ENCODE results near the gene USP54.
A peak's percentile ranks its signal among the peaks of the same experiment; 100 is the strongest.

The USP54 gene

DNA sequence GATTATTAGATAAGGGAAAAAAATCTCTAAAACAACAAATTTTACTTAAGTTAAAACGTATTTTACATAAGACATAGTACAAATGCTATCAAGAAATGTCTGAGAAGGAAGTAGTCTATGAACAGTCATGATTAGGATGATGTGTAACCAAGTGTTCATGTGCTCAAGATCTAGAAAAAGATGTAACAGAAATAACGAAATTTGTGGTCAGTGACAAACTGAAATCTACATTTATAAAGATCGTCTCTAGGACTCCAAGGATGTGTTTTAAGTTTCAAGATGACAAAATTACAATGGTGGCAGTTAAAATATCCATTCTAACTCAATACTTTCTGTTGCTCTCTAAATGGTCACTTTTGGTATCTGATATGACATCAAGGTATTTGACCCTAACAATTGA, 112.5 kb downstream of the USP54 start:
- peaks cover 13 to 50% (median 22%) of the 10 kb centered on the region in 4 experiments for H3K36me3 ChIP-seq (ENCODE audit: control insufficient read depth in 4 of 4, insufficient read depth in 4 of 4, low read length in 3 of 4)
- WGBS (ENCODE audit: insufficient coverage), result no CpG with 5 or more reads among the region's 3 CpGs
- DNase-seq, result peak in 2 of 3 donors; percentile 22 to 41
- peak overlapping the region in 1 of 2 experiments; percentile 5 for H3K27ac ChIP-seq (ENCODE audit: insufficient read depth in 1 of 2, low read depth in 1 of 2, low read length in 2 of 2, poor library complexity in 1 of 2, severe bottlenecking in 2 of 2)
- H3K4me3 ChIP-seq (ENCODE audit: control insufficient read depth in 1 of 7, extremely low read depth in 1 of 7, insufficient read depth in 4 of 7, low read depth in 2 of 7, low read length in 6 of 7), result no peak overlapping the region
- ChIA-PET CTCF (no interaction called here), POLR2A (no interaction called here)
- H3K27me3 ChIP-seq (replicated peaks in 2 of 5; ENCODE audit: control insufficient read depth in 4 of 5, insufficient read depth in 5 of 5, low read length in 4 of 5), result no peaks in the 10 kb centered on the region
- no peaks in the 10 kb centered on the region for H3K9me3 ChIP-seq (ENCODE audit: control extremely low read depth in 1 of 5, control insufficient read depth in 4 of 5, insufficient read depth in 2 of 5, low read depth in 1 of 5, low read length in 4 of 5)
- H3K4me1 ChIP-seq (ENCODE audit: control extremely low read depth in 1 of 4, control insufficient read depth in 4 of 4, insufficient read depth in 4 of 4, low read length in 3 of 4), result no peaks in the 10 kb centered on the region

DNA sequence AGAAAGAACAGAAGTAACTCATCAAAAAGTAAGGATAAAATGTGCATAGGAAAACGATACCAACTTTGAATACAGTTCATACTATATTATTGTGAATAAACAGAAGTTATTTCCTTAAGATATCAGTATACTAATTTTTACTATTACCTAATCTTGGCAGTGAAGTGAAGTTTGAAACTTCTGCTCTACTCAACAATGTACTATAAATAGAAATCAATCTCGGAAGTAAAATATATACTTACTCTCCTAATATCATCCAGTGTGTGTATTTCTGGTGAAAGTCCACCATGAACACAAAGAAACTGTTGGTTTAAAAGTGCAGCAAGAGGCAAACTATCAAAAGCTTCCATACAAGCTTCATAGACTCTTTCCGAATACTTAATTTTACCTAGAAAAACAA, 119.9 kb downstream of the USP54 start:
- no peak for DNase-seq
- no CpG with 5 or more reads among the region's 3 CpGs for WGBS (ENCODE audit: insufficient coverage)
- Histone ChIP-seq H3K4me3 (ENCODE audit: control insufficient read depth in 1 of 7, extremely low read depth in 1 of 7, insufficient read depth in 4 of 7, low read depth in 2 of 7, low read length in 6 of 7) (no peak overlapping the region), H3K9me3 (ENCODE audit: control extremely low read depth in 1 of 5, control insufficient read depth in 4 of 5, insufficient read depth in 2 of 5, low read depth in 1 of 5, low read length in 4 of 5) (no peaks in the 10 kb centered on the region), H3K4me1 (ENCODE audit: control extremely low read depth in 1 of 4, control insufficient read depth in 4 of 4, insufficient read depth in 4 of 4, low read length in 3 of 4) (no peaks in the 10 kb centered on the region), H3K36me3 (ENCODE audit: control insufficient read depth in 4 of 4, insufficient read depth in 4 of 4, low read length in 3 of 4) (peaks cover 11 to 73% (median 28%) of the 10 kb centered on the region in 4 experiments), H3K27ac (ENCODE audit: insufficient read depth in 1 of 2, low read depth in 1 of 2, low read length in 2 of 2, poor library complexity in 1 of 2, severe bottlenecking in 2 of 2) (no peak overlapping the region), H3K27me3 (replicated peaks in 2 of 5; ENCODE audit: control insufficient read depth in 4 of 5, insufficient read depth in 5 of 5, low read length in 4 of 5) (no peaks in the 10 kb centered on the region)
- POLR2A ChIA-PET, result no interaction called here
- CTCF ChIA-PET, result interaction anchor here (1.1 kb wide), 1 partner anchor 59 kb away, joined by 3 read pairs; no protein-coding TSS in a partner anchor

DNA sequence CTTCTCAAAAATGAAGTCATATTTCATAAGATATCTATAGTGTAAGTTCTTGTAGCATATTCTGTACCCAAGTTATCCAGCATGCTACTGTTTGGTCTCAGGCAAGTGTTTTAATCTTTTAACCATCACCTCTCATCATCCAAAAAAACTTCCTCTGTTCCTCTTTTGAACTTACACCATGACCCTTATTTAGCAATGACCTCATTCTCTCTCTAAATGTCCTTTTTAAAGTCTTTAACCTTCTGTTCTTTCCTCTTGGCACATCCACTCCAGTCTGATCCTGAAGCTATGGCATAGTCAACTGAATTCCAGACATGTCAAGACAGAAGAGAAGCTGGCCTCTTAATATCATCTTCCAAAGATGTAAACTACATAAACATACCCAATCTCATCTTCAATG, 121.6 kb downstream of the USP54 start:
- ChIA-PET CTCF (no interaction called here), POLR2A (no interaction called here)
- no peak for DNase-seq
- H3K4me3 ChIP-seq (ENCODE audit: control insufficient read depth in 1 of 7, extremely low read depth in 1 of 7, insufficient read depth in 4 of 7, low read depth in 2 of 7, low read length in 6 of 7), result no peak overlapping the region
- no peaks in the 10 kb centered on the region for H3K4me1 ChIP-seq (ENCODE audit: control extremely low read depth in 1 of 4, control insufficient read depth in 4 of 4, insufficient read depth in 4 of 4, low read length in 3 of 4)
- H3K9me3 ChIP-seq (ENCODE audit: control extremely low read depth in 1 of 5, control insufficient read depth in 4 of 5, insufficient read depth in 2 of 5, low read depth in 1 of 5, low read length in 4 of 5), result no peaks in the 10 kb centered on the region
- H3K27me3 ChIP-seq (replicated peaks in 2 of 5; ENCODE audit: control insufficient read depth in 4 of 5, insufficient read depth in 5 of 5, low read length in 4 of 5), result no peaks in the 10 kb centered on the region
- H3K27ac ChIP-seq (ENCODE audit: insufficient read depth in 1 of 2, low read depth in 1 of 2, low read length in 2 of 2, poor library complexity in 1 of 2, severe bottlenecking in 2 of 2), result no peak overlapping the region
- H3K36me3 ChIP-seq (ENCODE audit: control insufficient read depth in 4 of 4, insufficient read depth in 4 of 4, low read length in 3 of 4), result peaks cover 5 to 70% (median 31%) of the 10 kb centered on the region in 4 experiments

DNA sequence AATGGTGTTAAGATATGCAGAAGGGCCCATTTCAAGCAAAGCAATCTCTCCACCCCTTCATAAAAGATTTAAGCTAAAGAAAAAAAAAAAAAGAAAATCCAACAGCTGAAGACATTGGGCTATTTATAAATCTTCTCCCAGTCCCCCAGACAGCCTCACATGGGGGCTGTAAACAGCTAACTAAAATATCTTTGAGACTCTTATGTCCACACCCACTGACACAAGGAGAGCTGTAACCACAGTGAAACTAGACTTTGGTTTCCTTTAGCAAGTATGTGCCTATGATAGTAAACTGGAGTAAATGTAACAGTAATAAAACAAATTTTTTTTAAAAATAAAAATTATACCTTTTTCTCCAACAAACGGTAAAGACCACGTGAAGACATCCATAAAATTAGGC, 123.9 kb downstream of the USP54 start:
- no peaks in the 10 kb centered on the region for H3K9me3 ChIP-seq (ENCODE audit: control extremely low read depth in 1 of 5, control insufficient read depth in 4 of 5, insufficient read depth in 2 of 5, low read depth in 1 of 5, low read length in 4 of 5)
- no peak overlapping the region for H3K4me3 ChIP-seq (ENCODE audit: control insufficient read depth in 1 of 7, extremely low read depth in 1 of 7, insufficient read depth in 4 of 7, low read depth in 2 of 7, low read length in 6 of 7)
- peak in 1 of 3 donors; percentile 15 for DNase-seq
- ChIA-PET CTCF (interaction anchor here (1.0 kb wide), 1 partner anchor 23 kb away, joined by 5 read pairs; no protein-coding TSS in a partner anchor), POLR2A (no interaction called here)
- H3K36me3 ChIP-seq (ENCODE audit: control insufficient read depth in 4 of 4, insufficient read depth in 4 of 4, low read length in 3 of 4), result peaks cover 5 to 58% (median 31%) of the 10 kb centered on the region in 4 experiments
- no CpG with 5 or more reads among the region's 2 CpGs for WGBS (ENCODE audit: insufficient coverage)
- no peak overlapping the region for H3K27ac ChIP-seq (ENCODE audit: insufficient read depth in 1 of 2, low read depth in 1 of 2, low read length in 2 of 2, poor library complexity in 1 of 2, severe bottlenecking in 2 of 2)
- H3K27me3 ChIP-seq (replicated peaks in 2 of 5; ENCODE audit: control insufficient read depth in 4 of 5, insufficient read depth in 5 of 5, low read length in 4 of 5), result no peaks in the 10 kb centered on the region
- H3K4me1 ChIP-seq (ENCODE audit: control extremely low read depth in 1 of 4, control insufficient read depth in 4 of 4, insufficient read depth in 4 of 4, low read length in 3 of 4), result no peaks in the 10 kb centered on the region

DNA sequence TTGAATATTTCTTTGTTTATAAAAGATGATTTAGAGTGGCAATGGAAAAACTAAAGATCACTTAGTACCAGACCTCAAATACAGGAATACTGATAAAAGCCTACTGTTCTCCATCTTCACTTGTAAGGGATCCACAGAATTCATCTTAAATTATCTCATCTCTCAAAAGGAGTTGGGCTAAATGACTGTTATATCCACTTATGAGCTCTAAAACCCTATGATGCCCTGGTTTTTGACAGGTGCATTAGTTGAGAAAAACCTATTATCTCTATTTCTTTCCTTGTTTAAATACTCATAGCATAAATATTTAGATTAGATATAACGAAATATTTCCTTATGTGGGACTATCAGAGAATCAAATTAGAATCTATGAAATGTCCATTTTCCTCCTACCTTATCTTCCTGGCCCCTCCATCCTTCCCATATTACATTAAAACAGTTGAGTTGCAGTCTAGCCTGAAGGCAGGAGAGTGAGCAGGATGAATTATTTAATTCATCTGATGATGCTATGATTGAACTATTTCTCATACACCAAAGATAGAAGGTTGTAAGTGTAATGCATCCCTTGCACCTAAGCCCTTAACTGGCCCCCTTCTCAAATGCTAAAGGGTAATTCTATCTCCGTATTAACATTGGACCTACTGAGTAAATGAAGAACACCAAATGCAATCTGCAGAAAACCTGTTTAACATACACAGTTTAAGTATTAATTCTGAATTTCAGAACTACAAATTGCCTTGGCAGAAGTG, 125.0 kb downstream of the USP54 start:
- no CpG with 5 or more reads among the region's 2 CpGs for WGBS (ENCODE audit: insufficient coverage)
- Histone ChIP-seq H3K9me3 (ENCODE audit: control extremely low read depth in 1 of 5, control insufficient read depth in 4 of 5, insufficient read depth in 2 of 5, low read depth in 1 of 5, low read length in 4 of 5) (no peaks in the 10 kb centered on the region), H3K36me3 (ENCODE audit: control insufficient read depth in 4 of 4, insufficient read depth in 4 of 4, low read length in 3 of 4) (peaks cover 5 to 49% (median 27%) of the 10 kb centered on the region in 4 experiments), H3K27ac (ENCODE audit: insufficient read depth in 1 of 2, low read depth in 1 of 2, low read length in 2 of 2, poor library complexity in 1 of 2, severe bottlenecking in 2 of 2) (no peak overlapping the region), H3K27me3 (replicated peaks in 2 of 5; ENCODE audit: control insufficient read depth in 4 of 5, insufficient read depth in 5 of 5, low read length in 4 of 5) (no peaks in the 10 kb centered on the region), H3K4me3 (ENCODE audit: control insufficient read depth in 1 of 7, extremely low read depth in 1 of 7, insufficient read depth in 4 of 7, low read depth in 2 of 7, low read length in 6 of 7) (no peak overlapping the region), H3K4me1 (ENCODE audit: control extremely low read depth in 1 of 4, control insufficient read depth in 4 of 4, insufficient read depth in 4 of 4, low read length in 3 of 4) (no peaks in the 10 kb centered on the region)
- POLR2A ChIA-PET, result interaction anchor here (0.8 kb wide), 1 partner anchor 8 kb away, joined by 3 read pairs; no protein-coding TSS in a partner anchor
- no peak for DNase-seq
- CTCF ChIA-PET, result no interaction called here

DNA sequence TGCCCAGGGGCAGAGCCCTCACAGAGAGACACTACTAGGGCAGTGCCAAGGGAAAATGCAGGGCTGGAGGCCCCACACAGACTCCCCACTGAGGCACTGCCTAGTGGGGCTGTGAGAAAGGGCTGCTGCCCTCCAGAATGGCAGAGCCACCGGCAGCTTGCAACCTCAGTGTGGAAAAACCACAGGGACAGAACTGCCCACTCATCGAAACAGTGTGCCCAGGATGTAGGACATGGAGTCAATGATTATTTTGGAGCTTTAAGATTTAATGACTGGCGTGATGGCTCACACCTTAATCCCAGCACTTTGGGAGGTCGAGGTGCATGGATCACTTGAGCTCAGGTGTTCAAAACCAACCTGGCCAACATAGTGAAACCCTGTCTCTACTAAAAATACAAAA, 130.2 kb downstream of the USP54 start:
- no peak overlapping the region for H3K27ac ChIP-seq (ENCODE audit: insufficient read depth in 1 of 2, low read depth in 1 of 2, low read length in 2 of 2, poor library complexity in 1 of 2, severe bottlenecking in 2 of 2)
- no peaks in the 10 kb centered on the region for H3K4me1 ChIP-seq (ENCODE audit: control extremely low read depth in 1 of 4, control insufficient read depth in 4 of 4, insufficient read depth in 4 of 4, low read length in 3 of 4)
- no peak for DNase-seq
- peaks cover 0 to 17% (median 12%) of the 10 kb centered on the region in 4 experiments for H3K36me3 ChIP-seq (ENCODE audit: control insufficient read depth in 4 of 4, insufficient read depth in 4 of 4, low read length in 3 of 4)
- H3K4me3 ChIP-seq (ENCODE audit: control insufficient read depth in 1 of 7, extremely low read depth in 1 of 7, insufficient read depth in 4 of 7, low read depth in 2 of 7, low read length in 6 of 7), result no peak overlapping the region
- no peaks in the 10 kb centered on the region for H3K27me3 ChIP-seq (replicated peaks in 2 of 5; ENCODE audit: control insufficient read depth in 4 of 5, insufficient read depth in 5 of 5, low read length in 4 of 5)
- CTCF ChIA-PET, result no interaction called here
- 100% methylated on average over 4 of the region's 4 CpGs for WGBS (ENCODE audit: insufficient coverage)
- POLR2A ChIA-PET, result interaction anchor here (0.5 kb wide), 1 partner anchor 153 kb away, joined by 4 read pairs; no protein-coding TSS in a partner anchor
- H3K9me3 ChIP-seq (ENCODE audit: control extremely low read depth in 1 of 5, control insufficient read depth in 4 of 5, insufficient read depth in 2 of 5, low read depth in 1 of 5, low read length in 4 of 5), result no peaks in the 10 kb centered on the region

DNA sequence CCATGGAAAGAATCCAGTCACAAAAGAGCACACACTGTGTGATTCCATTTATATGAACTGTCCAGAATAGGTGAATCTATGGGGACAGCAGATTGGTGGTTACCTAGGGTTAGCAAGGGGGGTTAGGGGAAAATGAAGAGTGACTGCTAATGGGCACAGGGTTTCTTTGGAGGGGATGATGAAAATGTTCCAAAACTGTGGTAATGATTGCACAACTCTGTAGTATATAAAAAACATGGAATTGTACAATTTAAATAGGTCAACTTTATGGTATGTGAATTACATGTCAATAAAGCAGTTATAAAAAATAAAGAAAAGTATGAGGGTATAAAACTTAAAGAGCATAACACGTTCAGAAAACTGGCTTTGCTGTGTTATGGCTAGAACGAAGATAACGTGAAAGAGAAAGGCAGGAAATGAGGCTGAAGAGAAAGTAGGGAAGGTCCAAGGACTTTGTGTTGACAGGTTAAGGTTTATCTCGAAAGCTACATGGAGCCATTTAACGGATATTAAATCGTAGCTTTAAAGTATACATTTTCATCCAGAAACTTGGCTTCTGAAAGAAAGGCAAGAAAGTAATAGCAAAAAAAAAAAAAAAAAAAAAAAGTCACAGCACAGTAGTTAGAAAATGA, 131.3 kb downstream of the USP54 start:
- H3K36me3 ChIP-seq (ENCODE audit: control insufficient read depth in 4 of 4, insufficient read depth in 4 of 4, low read length in 3 of 4), result peaks cover 0 to 13% (median 7%) of the 10 kb centered on the region in 4 experiments
- POLR2A ChIA-PET, result no interaction called here

More for the DNA sequence above, 131.3 kb downstream of the USP54 start:
- CTCF ChIA-PET, result no interaction called here
- no peaks in the 10 kb centered on the region for H3K4me1 ChIP-seq (ENCODE audit: control extremely low read depth in 1 of 4, control insufficient read depth in 4 of 4, insufficient read depth in 4 of 4, low read length in 3 of 4)
- no peaks in the 10 kb centered on the region for H3K9me3 ChIP-seq (ENCODE audit: control extremely low read depth in 1 of 5, control insufficient read depth in 4 of 5, insufficient read depth in 2 of 5, low read depth in 1 of 5, low read length in 4 of 5)
- DNase-seq, result no peak
- no peaks in the 10 kb centered on the region for H3K27me3 ChIP-seq (replicated peaks in 2 of 5; ENCODE audit: control insufficient read depth in 4 of 5, insufficient read depth in 5 of 5, low read length in 4 of 5)
- H3K27ac ChIP-seq (ENCODE audit: insufficient read depth in 1 of 2, low read depth in 1 of 2, low read length in 2 of 2, poor library complexity in 1 of 2, severe bottlenecking in 2 of 2), result no peak overlapping the region
- WGBS (ENCODE audit: insufficient coverage), result 100% methylated on average over 3 of the region's 6 CpGs
- no peak overlapping the region for H3K4me3 ChIP-seq (ENCODE audit: control insufficient read depth in 1 of 7, extremely low read depth in 1 of 7, insufficient read depth in 4 of 7, low read depth in 2 of 7, low read length in 6 of 7)
